ENCODE measurements around the gene ODAD4.

Gene ODAD4

DNA sequence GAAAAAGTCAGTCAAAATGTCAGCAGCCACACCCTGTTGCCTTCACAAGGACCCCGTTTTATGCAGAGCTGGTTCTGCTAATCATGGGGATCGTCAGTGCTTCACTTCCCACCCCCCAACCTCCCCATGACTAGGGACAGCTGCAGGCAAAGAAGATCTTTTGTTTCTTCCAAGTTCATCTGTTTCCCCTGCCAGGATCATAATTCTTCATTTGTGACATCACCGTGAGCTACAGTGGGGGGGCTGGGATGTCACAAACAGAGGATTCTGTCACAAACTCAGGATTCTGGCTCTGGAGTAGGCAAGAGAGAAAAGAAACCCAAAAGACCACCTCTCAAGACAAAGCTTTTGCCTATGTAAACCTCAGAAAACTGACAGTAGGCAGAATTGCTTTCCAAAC, 62.2 kb downstream of the ODAD4 start:
- TF ChIP-seq, protein P1, sequence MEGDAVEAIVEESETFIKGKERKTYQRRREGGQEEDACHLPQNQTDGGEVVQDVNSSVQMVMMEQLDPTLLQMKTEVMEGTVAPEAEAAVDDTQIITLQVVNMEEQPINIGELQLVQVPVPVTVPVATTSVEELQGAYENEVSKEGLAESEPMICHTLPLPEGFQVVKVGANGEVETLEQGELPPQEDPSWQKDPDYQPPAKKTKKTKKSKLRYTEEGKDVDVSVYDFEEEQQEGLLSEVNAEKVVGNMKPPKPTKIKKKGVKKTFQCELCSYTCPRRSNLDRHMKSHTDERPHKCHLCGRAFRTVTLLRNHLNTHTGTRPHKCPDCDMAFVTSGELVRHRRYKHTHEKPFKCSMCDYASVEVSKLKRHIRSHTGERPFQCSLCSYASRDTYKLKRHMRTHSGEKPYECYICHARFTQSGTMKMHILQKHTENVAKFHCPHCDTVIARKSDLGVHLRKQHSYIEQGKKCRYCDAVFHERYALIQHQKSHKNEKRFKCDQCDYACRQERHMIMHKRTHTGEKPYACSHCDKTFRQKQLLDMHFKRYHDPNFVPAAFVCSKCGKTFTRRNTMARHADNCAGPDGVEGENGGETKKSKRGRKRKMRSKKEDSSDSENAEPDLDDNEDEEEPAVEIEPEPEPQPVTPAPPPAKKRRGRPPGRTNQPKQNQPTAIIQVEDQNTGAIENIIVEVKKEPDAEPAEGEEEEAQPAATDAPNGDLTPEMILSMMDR (IDR thresholded peaks at IDR 0.05) = no peak

GRCh38 chr17:41996855-41997164, 66.4 kb downstream of the ODAD4 start:
- TF ChIP-seq, protein P1 (IDR thresholded peaks at IDR 0.05) = no peak

- TF ChIP-seq, protein P1 (IDR thresholded peaks at IDR 0.05) = no peak
Observed at GRCh38 chr17:41998497-41998896, 68.1 kb downstream of the ODAD4 start.

GRCh38 chr17:42000413-42001133, 70.2 kb downstream of the ODAD4 start:
- TF ChIP-seq, protein P1 (IDR thresholded peaks at IDR 0.05) = no peak

DNA sequence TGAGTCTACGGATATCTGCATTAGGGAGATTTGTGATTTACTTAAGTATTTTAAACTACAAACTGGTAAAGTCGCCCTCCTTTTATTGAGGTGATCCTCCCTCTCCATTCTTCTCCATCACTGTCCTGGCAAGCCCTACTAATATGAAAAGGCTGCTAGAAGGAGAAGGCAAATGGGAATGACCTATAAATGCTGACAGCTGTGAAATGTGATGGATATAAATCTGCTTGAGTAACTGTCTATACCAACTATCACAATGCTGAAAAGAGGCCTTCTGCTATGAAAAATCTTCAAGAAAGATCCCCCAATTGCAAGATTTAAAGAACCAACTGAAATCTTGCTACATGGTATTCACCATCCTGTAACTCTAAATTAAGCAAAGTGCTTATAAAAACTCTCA, 71.3 kb downstream of the ODAD4 start:
- TF ChIP-seq, protein P1 (IDR thresholded peaks at IDR 0.05) = no peak

GRCh38 chr17:42002175-42002791, 71.9 kb downstream of the ODAD4 start:
- TF ChIP-seq, protein P1 (IDR thresholded peaks at IDR 0.05) = no peak

GRCh38 chr17:42002792-42003301, 72.4 kb downstream of the ODAD4 start:
- TF ChIP-seq, protein P1 (IDR thresholded peaks at IDR 0.05) = no peak

Data from LNCAP (cell line).